ENCODE data around the gene MYPOP.

- TF ChIP-seq EP300 (IDR thresholded peaks at IDR 0.05) (no peak), CTCF (IDR thresholded peaks at IDR 0.05) (peak in 1 of 3 experiments; percentile 28), POLR2A (IDR thresholded peaks at IDR 0.05; ENCODE audit: low read depth) (peak; percentile 32)
Measured at GRCh38 chr19:45886427-45887199, 15.8 kb downstream of the MYPOP start.
